ENCODE data around the gene GPRIN3. TPM values are rescaled to one million over a fixed set of nuclear protein-coding genes. Genes with fewer than 3 reads are reported as not detected.

The GPRIN3 gene
- total and polyA plus RNA-seq, 2 of the 13 experiments (the other 11 are each of a cell fraction or from before 2014, with no cell fraction given), result not detected

GRCh38 chr4:89222170-89222569 lies 85.4 kb downstream of the GPRIN3 start:
- 7% methylated on average over 2 of the region's 2 CpGs for WGBS (ENCODE audit: low lambda C conversion rate)
- no peak for DNase-seq (ENCODE audit: low spot score)
- POLR2A ChIA-PET, result no interaction called here

GRCh38 chr4:89221167-89221867 lies 86.3 kb downstream of the GPRIN3 start:
- no peaks in the 10 kb centered on the region for H3K79me2 ChIP-seq (ENCODE audit: insufficient read depth, low read length)
- intact Hi-C loops (cut with micrococcal nuclease; ENCODE audit: unreplicated experiment), result no loop called here
- FAIRE-seq (no peak), ATAC-seq (no peak), DNase-seq (ENCODE audit: low spot score) (no peak)
- H4K20me1 ChIP-seq (ENCODE audit: insufficient read depth, low read length), result no peaks in the 10 kb centered on the region
- H3K36me3 ChIP-seq (replicated peaks in 1 of 2; ENCODE audit: control insufficient read depth in 1 of 2, insufficient read depth in 2 of 2, low read length in 2 of 2), result no peaks in the 10 kb centered on the region
- no peaks in the 10 kb centered on the region for H3K27me3 ChIP-seq (ENCODE audit: control insufficient read depth in 1 of 2, insufficient read depth in 2 of 2, low read length in 2 of 2)
- no peak overlapping the region for H3K4me3 ChIP-seq (replicated peaks in 1 of 3; ENCODE audit: insufficient read depth in 1 of 3, low read depth in 2 of 3, low read length in 3 of 3)
- H3K27ac ChIP-seq (ENCODE audit: extremely low read length, insufficient read depth, low read length), result no peak overlapping the region
- H3K9me3 ChIP-seq (ENCODE audit: low read length), result no peaks in the 10 kb centered on the region
- BruUV-seq (replicated peaks), result no TSS peak
- 41% methylated on average over 2 of the region's 2 CpGs for WGBS (ENCODE audit: low lambda C conversion rate)
- peaks cover 37% of the 10 kb centered on the region for H3K4me1 ChIP-seq (ENCODE audit: insufficient read depth, low read length)
- TF ChIP-seq RBAK (CRISPR knock-in tag; IDR thresholded peaks at IDR 0.05), result no peak
- no peak for TF ChIP-seq SRF (IDR thresholded peaks at IDR 0.05; ENCODE audit: low read depth, low read length)
- no peak for TF ChIP-seq RBM39 (IDR thresholded peaks at IDR 0.05; ENCODE audit: low read depth, low read length, poor library complexity, severe bottlenecking)
- ChIA-PET POLR2A (no interaction called here), CTCF (ENCODE audit: low intra/inter-chr PET ratio, low total read pairs) (no interaction called here)
- H3K9ac ChIP-seq (ENCODE audit: insufficient read depth, low read depth, low read length), result no peak overlapping the region
- no peak overlapping the region for H3K4me2 ChIP-seq (ENCODE audit: low read depth, low read length)
- no peak overlapping the region for H2AFZ ChIP-seq (ENCODE audit: low read length)
- in situ Hi-C loops (cut with HindIII; ENCODE audit: extremely low pct_ligation_motif_present, low pct_unique_long_range_greater_than_20kb), result loop anchor here (10.0 kb wide), 1 partner anchor 213 kb away; no protein-coding TSS in a partner anchor

More at GRCh38 chr4:89222170-89222569, 85.4 kb downstream of the GPRIN3 start:
- Histone ChIP-seq H3K9ac (ENCODE audit: insufficient read depth, low read depth, low read length) (no peak overlapping the region), H4K20me1 (ENCODE audit: insufficient read depth, low read length) (no peaks in the 10 kb centered on the region), H3K36me3 (replicated peaks in 1 of 2; ENCODE audit: control insufficient read depth in 1 of 2, insufficient read depth in 2 of 2, low read length in 2 of 2) (no peaks in the 10 kb centered on the region), H3K4me1 (ENCODE audit: insufficient read depth, low read length) (peaks cover 37% of the 10 kb centered on the region), H3K27ac (ENCODE audit: extremely low read length, insufficient read depth, low read length) (no peak overlapping the region), H2AFZ (ENCODE audit: low read length) (no peak overlapping the region), H3K9me3 (ENCODE audit: low read length) (no peaks in the 10 kb centered on the region), H3K27me3 (ENCODE audit: control insufficient read depth in 1 of 2, insufficient read depth in 2 of 2, low read length in 2 of 2) (no peaks in the 10 kb centered on the region), H3K4me3 (replicated peaks in 1 of 3; ENCODE audit: insufficient read depth in 1 of 3, low read depth in 2 of 3, low read length in 3 of 3) (no peak overlapping the region), H3K79me2 (ENCODE audit: insufficient read depth, low read length) (no peaks in the 10 kb centered on the region), H3K4me2 (ENCODE audit: low read depth, low read length) (no peak overlapping the region)
- CTCF ChIA-PET (ENCODE audit: low intra/inter-chr PET ratio, low total read pairs), result no interaction called here
- BruUV-seq (replicated peaks), result no TSS peak
- in situ Hi-C loops (cut with HindIII; ENCODE audit: extremely low pct_ligation_motif_present, low pct_unique_long_range_greater_than_20kb), result loop anchor here (10.0 kb wide), 1 partner anchor 213 kb away; no protein-coding TSS in a partner anchor
- FAIRE-seq (no peak), ATAC-seq (no peak)
- TF ChIP-seq MXI1 (IDR thresholded peaks at IDR 0.05; ENCODE audit: borderline replicate concordance, low read depth, low read length) (no peak), POLR2AphosphoS2 (IDR thresholded peaks at IDR 0.05; ENCODE audit: low read depth, low read length) (no peak), ZNF101 (CRISPR knock-in tag; IDR thresholded peaks at IDR 0.05; ENCODE audit: borderline replicate concordance, low read depth) (no peak), FOSL2 (CRISPR knock-in tag; IDR thresholded peaks at IDR 0.05) (peak; percentile 46; the same call in 1 of the 2 replicates), CAMTA2 (CRISPR knock-in tag; IDR thresholded peaks at IDR 0.05; ENCODE audit: borderline replicate concordance) (no peak), MAFF (IDR thresholded peaks at IDR 0.05; ENCODE audit: low read depth, low read length) (peak; percentile 18; the same call in 1 of the 2 replicates), SOX13 (IDR thresholded peaks at IDR 0.05) (no peak), SOX13 (CRISPR knock-in tag; conservative IDR thresholded peaks at IDR 0.05 in 1 of 2, IDR thresholded peaks at IDR 0.05 in 1 of 2) (peak in 1 of 2 experiments; percentile 11; a peak in 1 of 4 replicates), GABPA (IDR thresholded peaks at IDR 0.05; ENCODE audit: low read depth, low read length) (no peak), GABPA (CRISPR knock-in tag; IDR thresholded peaks at IDR 0.05; ENCODE audit: low read depth) (0 out of 2 replicates have a peak, but pooled peaks have one; percentile 38), NFKB2 (CRISPR knock-in tag; IDR thresholded peaks at IDR 0.05; ENCODE audit: borderline replicate concordance) (no peak)
- intact Hi-C loops (cut with micrococcal nuclease; ENCODE audit: unreplicated experiment), result no loop called here

All from HepG2 (cell line).